NCI-H128 (cell line): ENCODE results near the gene SH3BP5.
A peak's percentile ranks its signal among the peaks of the same experiment; 100 is the strongest.

Experiments
- DNase-seq: peaks from one replicate; lab custom pipeline; 2025; ENCODE audit not compliant: unreplicated experiment; lab: John Stamatoyannopoulos, UW

Gene SH3BP5

DNA sequence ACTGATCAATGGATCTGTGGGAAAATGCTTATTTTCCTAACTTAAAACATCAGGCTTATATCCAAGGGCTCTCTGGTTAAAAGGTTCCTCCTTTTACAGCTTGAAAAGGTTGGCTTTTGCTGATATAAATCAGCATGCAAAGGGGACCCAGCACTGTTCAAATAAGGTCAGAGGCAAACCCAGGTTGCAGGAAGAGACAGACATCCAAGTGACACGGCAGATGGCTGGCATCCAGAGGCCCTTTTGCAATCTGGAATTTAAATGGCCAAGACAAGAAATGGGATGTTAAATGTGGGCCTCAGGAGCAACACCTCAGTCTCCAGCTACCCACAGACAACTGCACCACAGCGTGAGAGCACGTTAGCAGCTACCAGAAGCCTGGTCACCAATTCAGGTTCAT lies 6.3 kb downstream of the SH3BP5 start:
- DNase-seq = no peak

DNA sequence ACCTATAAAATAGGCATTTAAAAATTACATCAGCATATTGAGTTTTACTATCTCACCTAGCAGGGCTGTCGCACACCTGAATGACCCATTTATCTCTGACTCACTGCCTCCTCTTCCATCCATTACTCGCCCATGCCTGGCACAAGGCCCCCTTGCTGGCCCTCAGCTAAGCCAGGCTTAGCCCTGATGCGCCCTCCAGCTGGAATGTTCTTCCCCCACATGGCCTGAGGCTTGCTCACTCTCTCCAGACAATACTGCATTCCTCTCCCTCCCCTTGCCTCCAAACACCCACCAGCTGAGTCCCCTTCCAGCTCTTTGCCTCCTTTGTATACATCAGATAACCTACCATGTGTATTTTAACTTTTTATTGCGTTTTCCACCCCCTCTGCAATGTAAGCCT lies 7.2 kb downstream of the SH3BP5 start:
- DNase-seq = no peak

DNA sequence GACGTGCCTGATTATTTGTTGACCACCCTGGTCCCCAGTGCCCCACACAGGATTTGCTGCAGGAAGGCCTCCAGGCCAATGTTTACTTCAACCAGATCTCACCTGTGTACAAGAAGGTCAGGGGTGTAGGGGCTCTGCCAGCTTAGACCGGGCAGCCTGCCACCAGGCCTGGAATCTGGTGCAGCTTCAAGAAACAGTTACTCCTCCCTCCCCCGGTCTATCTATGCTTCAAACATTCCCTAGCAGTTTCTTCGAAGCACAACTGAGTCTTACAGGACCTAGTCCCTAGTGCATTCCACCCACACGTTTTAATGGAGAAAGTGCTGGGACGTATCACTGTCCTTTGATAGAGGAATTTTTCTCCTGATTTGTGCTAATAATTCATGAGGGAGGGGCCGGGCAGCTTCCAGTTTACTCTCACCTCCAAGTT lies 8.0 kb downstream of the SH3BP5 start:
- no peak for DNase-seq

DNA sequence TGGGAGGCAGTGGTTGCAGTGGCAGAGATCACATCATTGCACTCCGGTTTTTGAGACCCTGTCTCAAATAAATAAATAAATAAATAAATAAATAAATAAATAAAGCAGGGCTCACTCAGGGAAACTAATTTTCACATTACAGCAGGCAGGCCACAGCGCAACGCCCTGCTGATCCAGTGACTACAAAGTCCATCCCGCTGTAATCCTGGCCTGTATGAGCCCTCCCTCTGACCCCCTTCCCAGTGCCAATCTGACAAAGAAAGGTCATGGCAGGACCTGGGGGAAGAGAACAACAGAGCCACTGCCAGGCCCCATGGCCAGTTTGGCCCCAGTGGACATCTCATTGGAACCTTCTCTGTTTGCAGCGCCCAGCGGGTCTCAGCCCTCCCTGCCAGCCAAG lies 9.3 kb downstream of the SH3BP5 start:
- DNase-seq = no peak

DNA sequence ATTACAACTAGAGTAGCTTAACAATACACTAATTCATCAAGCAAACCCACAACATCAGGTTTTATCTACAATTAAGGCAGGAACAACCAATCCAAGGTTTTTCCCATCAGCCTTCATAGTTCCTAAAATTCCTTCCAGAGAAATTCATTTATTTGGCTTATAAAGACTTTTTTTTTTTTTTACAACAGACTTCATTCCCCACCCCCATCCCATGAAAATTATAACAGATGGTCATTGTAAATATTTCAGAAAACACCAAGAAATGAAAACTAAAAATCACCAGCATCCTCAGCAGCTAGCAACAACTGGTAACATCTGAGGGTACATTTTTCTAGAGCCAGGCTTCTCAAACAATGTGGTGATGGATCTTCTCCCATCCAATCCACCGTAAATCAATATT lies 11.0 kb downstream of the SH3BP5 start:
- DNase-seq = no peak

DNA sequence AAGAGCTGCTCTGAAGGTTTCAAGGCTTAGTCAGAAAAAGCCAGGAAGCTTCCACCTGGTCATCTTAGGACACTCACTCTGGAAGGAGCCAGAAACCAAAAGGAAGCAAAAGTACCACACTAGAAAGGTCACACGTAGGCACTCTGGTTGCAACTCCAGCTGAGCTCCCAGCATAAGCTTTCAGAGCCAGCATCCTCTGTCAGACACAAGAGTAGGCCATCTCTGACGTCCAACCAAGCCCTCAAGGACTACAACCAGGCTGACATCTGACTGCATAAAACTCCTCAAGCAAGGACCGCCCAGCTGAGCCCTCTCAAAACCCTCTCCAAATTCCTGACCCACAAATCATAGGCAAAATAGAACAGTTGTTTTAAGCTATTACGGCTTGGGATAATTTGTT lies 12.8 kb downstream of the SH3BP5 start:
- no peak for DNase-seq

DNA sequence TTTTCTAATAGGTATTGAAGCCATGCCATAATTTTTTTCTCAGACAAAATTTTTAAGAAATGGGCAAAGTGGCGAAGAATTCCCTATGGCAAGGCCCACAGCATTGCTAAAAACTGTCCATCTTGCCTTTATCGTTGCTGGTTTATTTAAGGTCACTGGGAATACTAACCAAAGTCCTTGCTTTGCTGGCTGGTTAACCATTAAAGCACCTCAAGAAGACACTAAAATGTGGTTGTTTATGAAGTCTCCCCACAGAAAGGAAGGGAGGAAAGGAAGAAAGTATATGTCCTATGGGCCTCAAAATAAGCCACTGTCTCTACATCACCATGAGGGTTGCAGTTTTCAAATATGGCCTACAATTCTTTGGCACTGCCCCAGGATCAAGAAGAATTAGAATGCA lies 13.2 kb downstream of the SH3BP5 start:
- DNase-seq = no peak

DNA sequence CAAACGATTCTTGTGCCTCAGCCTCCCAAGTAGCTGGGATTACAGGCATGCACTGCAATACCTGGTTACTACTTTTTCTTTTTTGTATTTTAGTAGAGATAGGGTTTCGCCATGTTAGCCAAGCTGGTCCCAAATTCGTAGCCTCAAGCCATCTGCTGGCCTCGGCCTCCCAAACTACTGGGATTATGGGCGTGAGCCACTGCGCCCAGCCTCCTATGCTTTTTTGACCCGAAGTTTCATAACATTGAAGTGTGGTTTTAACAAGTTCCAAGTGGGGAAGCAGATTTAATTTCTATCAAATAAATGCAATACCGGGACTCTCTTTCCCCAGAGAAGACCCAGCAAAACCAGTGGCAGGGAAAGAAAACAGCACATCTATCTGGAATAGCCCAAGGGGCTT lies 13.7 kb downstream of the SH3BP5 start:
- no peak for DNase-seq

DNA sequence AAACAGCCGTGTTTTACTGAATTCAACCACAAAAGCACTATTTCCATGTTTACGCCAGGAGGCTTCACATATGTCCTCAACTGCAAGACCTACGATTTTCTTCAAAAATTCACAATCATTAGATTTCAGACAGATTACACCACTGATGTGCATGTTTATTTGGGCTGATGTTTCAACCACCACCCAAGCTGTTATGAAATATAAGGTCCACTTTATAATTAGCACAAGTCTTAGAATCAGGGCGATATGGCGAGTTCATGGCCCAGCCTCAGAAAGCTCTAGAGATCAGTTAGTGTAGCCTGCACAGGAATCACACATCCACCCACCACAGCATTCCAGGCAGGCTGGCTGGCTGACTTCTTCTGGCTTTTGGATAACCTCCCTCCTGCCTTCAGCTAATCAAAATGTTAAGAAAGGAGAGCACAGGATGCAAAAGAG lies 15.4 kb downstream of the SH3BP5 start:
- no peak for DNase-seq

DNA sequence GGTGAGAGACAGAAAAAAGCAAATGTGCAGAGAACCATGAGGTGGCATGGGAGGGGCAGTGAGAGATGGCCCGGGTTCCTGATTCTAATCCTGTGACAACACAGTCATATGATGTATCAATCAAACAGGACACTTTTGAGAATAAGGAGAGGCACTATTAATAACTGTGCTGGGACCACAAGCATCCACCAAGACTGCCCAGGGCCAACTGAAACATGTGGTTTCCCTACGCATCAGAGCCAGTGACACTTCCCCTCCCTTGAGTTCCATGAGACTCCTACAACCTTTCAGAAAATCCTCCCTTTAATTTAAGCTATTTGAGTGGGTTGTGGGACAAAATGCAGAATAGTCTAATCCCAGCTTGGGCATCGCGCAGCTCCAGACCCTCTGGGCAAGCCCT lies 17.4 kb downstream of the SH3BP5 start:
- no peak for DNase-seq

DNA sequence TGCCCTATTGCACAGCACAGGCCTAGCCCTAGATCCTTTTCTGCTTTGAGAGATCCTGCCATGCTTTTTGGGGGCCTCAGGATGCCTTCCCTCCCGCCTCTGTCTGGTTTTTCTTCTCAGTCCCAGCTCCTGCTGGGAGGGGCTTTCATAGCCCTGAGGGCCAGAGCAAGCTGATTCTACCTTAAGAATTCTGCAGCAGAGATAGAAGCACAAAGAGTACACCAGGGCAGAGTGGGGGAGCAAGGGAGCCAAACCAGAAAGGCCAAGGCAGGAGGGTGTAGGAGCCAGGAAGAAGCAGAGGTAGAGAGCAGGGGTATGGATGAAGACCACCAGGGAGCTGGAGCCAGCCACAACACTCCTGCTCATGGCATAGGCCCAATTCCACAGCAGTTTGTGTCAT lies 18.1 kb downstream of the SH3BP5 start:
- no peak for DNase-seq

DNA sequence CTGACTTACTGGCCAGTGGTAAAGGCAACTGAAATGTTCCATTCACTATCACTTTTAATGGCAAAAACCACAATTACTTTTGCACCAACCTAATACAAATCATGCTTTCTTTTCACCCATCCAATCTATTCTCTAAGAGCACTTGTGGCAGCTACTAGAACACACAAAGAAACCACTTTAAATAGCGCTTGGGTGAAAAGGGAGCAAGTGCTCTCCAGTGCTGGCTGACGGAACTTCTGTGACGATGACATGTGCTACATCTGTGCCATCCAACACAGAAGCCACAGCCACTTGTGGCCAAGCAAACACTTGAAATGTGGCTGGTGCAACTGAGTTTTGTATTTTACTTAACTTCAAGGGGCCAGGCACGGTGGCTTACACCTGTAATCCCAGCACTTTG lies 18.9 kb downstream of the SH3BP5 start:
- DNase-seq = peak; percentile 71

DNA sequence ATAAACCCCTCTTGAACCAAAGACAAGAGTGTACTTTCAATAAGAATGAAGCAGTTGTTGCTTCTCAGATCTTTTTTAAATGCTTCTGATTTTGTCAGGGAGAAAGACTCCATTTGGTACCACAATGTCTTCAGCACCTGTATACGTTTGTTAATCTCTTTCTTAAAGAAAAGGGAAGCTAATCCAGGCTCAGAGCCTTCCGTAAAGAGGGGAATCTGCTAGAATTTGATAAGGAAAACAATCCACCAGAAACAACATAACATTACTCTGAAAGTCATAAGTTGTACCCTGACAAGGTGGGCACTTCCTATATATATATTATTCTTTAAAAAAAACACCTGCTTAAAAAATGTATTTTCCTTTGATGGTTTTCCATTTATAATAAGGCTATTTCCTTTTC lies 19.8 kb downstream of the SH3BP5 start:
- DNase-seq = no peak

DNA sequence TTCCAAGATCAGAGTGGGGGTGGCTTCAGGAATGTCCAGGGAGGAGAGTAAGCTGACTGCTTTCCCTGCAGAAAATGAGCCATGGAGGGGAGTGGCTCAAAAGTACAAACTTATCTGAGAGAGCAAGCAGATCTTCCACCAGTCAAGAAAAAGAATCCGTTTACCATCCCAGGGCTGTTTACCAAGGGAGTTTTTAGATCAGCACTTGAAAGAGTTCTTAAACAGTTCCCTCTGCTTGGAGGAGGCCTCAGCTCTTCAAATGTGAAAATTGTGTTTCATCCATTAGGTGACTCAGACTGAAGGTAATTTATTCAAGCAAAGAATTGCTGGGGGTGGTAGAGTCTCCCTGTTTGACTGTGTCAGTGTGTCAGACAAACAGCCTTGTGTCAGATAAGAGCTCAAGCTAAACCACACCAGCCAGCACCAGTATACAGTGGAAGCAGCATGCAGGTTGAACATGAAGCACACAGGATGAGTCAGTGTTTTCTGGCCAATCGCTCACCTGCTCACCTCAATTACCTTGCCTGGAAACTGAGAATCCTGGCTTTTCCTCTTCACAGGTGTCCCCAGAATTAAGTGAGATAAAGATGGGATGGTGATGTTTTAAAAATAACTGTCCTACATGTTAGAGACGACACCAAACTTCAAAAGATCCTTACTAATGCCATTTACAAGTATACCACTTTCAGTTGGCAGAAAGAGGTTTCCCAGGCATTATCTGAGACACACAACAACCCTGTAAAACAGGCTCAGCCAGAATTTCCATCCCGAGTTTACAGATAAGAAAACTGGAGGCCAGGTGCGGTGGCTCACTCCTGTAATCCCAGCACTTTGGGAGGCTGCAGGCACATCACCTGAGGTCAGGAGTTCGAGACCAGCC lies 21.7 kb downstream of the SH3BP5 start:
- DNase-seq = no peak

DNA sequence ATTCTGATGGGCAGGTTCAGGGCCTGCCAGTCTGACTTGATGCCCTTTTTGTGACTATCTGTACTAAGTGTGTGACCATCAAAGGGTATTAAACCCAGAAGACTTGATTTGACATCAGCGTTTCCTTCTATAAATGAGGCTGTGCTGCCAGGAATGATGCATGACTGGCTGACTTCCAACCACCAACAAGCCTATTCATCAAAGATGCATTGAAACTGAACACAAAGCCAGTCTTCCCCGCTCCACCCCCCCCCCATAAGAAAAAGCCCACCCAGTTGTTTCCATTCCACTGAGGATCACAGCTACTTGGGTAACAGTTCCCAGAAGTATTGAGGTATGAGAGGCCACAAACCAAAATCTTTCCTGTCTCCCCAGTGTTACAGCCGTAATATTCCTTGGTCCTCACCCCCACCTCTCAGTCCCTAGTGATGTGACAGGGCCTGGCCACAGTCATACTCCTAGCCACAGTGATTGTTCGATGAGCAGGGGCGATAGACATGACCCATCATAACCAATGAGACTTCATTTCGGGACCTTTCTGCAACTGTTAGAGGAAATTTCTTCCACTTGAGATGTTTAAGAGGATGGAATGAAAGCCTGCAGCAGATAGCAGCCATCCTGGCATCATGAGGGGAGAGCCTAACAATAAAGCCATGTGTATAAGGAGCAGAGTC lies 22.6 kb downstream of the SH3BP5 start:
- DNase-seq = no peak

DNA sequence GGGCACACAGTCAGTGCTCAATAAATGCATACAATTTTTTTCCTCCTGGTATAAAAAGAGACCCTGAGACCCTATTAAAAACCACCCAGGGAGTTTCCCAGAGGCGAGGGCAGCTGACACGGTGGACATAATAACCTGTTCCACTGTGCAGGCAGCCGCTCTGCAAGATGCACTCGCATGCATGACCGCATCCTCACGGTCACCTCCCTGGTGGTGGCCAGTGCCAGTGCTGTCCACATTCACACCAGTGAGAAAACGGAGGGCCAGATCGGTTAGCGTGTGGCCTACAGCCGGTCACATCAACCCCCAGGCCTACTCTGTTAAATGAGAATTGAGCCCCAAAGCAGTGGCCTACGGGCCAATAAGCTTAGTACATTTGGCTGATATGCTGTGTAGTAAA lies 24.8 kb downstream of the SH3BP5 start:
- no peak for DNase-seq

DNA sequence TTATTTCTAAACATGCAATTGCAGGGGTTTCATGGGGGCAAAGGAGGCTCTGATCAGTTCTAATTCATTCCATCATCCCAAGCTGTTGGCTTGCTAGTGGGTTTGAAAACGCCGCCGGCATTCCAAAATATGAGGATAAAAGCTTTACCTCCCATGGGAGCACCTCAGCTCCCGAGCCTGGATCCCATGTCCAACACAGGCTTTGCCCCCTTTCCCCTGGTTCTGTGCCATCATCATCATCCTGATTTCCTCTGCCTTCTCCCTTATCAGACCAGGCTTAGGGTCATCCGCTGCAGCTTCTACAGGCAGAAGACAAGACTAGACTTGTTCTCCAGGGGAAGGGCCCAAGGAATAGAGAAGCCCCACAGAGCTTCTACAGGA lies 25.4 kb downstream of the SH3BP5 start:
- DNase-seq = no peak

DNA sequence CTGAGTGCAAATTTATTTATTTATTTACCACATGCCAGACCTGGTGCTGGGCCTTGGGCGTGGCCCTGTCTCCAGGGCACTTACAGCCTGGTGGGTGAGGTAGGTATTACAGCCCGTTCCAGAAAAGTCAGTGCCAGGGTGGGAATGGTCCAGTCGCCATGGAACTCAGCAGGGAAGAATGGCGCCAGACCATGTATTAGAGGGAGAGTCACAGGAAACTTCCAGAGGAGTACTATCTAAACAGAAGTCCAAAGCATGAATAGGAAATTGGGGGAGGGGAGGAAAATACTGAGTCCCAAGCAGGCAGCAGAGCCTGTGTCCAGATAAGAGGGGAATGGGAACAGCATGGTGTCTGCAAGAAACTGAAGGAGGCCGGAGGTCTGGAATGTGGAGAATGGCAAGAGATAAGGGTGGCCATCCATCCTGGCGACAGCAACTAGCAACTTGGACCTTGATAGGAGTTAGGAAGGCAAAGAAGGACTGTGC lies 27.0 kb downstream of the SH3BP5 start:
- DNase-seq = no peak

DNA sequence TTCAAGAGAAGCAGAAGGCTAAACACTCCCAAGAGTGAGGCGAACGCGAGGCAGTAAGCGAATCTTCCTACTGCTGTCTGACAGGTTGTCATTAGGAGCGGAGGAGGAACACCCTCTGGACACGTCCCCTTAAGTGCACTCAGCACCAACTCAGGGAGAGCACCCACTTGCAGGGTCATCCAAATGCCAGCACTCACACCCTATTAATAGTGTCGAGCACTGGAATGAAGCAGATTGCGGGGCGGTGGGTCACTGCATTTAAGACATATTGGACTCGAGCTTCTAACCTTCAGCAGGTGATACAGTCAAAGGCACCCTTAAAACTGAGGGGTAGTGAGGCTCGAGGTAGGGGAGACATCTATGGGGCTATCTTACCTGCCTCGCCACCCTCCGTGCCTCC lies 28.7 kb downstream of the SH3BP5 start:
- DNase-seq = no peak

DNA sequence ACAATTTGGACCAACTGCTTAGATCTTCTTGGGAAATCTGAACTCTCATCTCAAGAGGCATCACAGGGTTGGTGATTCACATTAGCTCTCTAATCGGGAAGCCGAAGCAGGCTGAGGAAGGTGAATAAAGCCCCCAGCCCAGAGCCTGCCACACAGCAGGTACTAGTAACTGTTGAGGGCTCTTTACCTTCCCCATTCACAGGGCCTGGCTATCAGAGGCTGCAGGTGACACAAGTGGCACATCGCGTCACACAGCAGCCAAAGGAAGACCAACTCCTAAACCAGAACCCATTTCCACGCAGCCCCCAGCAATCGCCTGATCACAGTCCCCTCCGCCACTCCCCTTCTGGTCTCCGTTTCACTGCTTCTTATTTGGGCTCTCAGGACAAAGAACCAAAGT lies 29.2 kb downstream of the SH3BP5 start:
- no peak for DNase-seq

DNA sequence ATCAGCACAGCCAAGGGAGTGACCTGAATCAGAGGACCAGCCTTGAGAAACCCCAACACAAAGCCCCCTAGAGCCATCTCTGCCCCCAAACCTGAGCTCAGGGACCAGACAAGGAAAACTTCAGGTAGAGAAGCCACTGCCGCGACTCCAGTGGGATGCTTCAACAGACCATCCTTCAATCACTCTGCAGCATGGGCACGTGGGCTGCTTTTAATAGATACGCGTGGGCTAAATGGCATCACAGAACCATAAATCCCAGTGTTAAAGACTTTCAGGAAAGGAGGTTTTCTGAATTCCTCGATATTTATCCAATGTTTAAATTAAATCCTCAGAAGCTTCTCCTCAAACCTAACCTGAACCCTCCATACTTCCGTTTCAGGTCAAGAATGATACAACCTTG lies 30.6 kb downstream of the SH3BP5 start:
- DNase-seq = no peak

DNA sequence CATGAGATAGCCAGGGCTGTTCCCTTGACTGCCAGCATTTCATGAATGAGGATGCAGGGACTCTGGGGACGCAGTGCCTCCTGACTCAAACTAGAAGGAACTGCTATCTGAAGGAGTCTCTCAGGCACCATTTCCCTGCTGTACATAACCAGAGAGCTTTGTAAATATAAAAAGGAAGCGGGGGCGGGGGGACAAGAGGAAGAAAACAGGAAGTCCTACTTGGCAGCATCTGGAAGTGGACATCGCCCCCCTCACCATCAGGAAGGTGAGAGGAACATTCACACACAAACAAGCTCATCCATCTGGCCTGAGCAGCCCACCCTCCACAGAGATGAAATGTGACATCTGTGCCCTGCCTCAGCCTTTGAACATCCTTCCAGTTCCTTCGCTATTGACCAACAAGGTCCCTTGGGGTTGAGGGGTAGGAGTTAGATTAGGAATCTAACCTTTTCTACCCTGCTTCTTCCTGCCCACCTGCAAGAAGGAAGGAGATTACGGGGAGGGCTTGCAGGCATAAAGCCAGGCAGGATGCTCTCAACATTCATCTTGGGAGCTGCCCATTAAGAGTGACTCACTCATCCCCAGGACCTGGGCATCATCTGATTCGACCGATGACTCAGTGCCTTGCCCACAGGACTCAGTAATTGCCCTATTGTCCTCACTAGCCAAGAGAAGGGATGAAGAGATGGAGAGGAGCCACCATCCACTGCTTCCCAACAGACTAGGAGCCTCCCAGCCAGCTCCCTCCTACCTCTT lies 31.9 kb downstream of the SH3BP5 start:
- no peak for DNase-seq
